ENCODE measurements around the gene ARHGAP26.
"Not testable (repeated sequence)": the region's sequence is repeated elsewhere in the genome, so short reads cannot be mapped to it uniquely, and the experiment has no call there.

Gene ARHGAP26

GRCh38 chr5:142906863-142907671, 136.9 kb downstream of the ARHGAP26 start:
- DNase-seq (ENCODE audit: low spot score), result no peak

- DNase-seq (ENCODE audit: low spot score), result no peak
These were observed 138.5 kb downstream of the ARHGAP26 start for GRCh38 chr5:142908659-142909058.

GRCh38 chr5:142910128-142910527, 140.0 kb downstream of the ARHGAP26 start:
- DNase-seq (ENCODE audit: low spot score), result no peak

GRCh38 chr5:142911170-142911569, 141.0 kb downstream of the ARHGAP26 start:
- no peak for DNase-seq (ENCODE audit: low spot score)

- DNase-seq (ENCODE audit: low spot score), result no peak
These were observed 141.6 kb downstream of the ARHGAP26 start for GRCh38 chr5:142911775-142912174.

- DNase-seq (ENCODE audit: low spot score), result peak; percentile 44
These were observed 143.7 kb downstream of the ARHGAP26 start for GRCh38 chr5:142913728-142914338.

- DNase-seq (ENCODE audit: low spot score), result no peak
These were observed 144.9 kb downstream of the ARHGAP26 start for GRCh38 chr5:142915038-142915437.

- peak; percentile 69 for DNase-seq (ENCODE audit: low spot score)
These were observed 145.7 kb downstream of the ARHGAP26 start for GRCh38 chr5:142915813-142916424.

- no peak for DNase-seq (ENCODE audit: low spot score)
These were observed 148.9 kb downstream of the ARHGAP26 start for GRCh38 chr5:142918959-142919635.

GRCh38 chr5:142920849-142921612, 150.9 kb downstream of the ARHGAP26 start:
- DNase-seq (ENCODE audit: low spot score), result no peak

GRCh38 chr5:142922223-142922952, 152.2 kb downstream of the ARHGAP26 start:
- DNase-seq (ENCODE audit: low spot score), result peak; percentile 33

GRCh38 chr5:142924135-142924883, 154.1 kb downstream of the ARHGAP26 start:
- no peak for DNase-seq (ENCODE audit: low spot score)

GRCh38 chr5:142925795-142926194, 155.6 kb downstream of the ARHGAP26 start:
- DNase-seq (ENCODE audit: low spot score), result no peak

- no peak for DNase-seq (ENCODE audit: low spot score)
These were observed 156.4 kb downstream of the ARHGAP26 start for GRCh38 chr5:142926549-142926948.

GRCh38 chr5:142928999-142929398, 158.8 kb downstream of the ARHGAP26 start:
- not testable (repeated sequence) for DNase-seq (ENCODE audit: low spot score)

GRCh38 chr5:142929587-142929986, 159.4 kb downstream of the ARHGAP26 start:
- DNase-seq (ENCODE audit: low spot score), result no peak

- DNase-seq (ENCODE audit: low spot score), result no peak
These were observed 160.4 kb downstream of the ARHGAP26 start for GRCh38 chr5:142930395-142931110.

GRCh38 chr5:142931896-142932686, 161.9 kb downstream of the ARHGAP26 start:
- DNase-seq (ENCODE audit: low spot score), result peak; percentile 49
